ENCODE results near the gene CER1.

GRCh38 chr9:14722391-14723035 is at the start of gene CER1:
- TF ChIP-seq CTCF (conservative IDR thresholded peaks at IDR 0.05) (no peak), ZFX (IDR thresholded peaks at IDR 0.05) (no peak)

All from C4-2B (cell line).